Parathyroid adenoma (tissue), 2 donors: ENCODE measurements around the gene CFAP20DC.

Experiments used
- H2AFZ ChIP-seq: fragments of 300-600 bp; sonication (generic); one replicate; pipeline ENCODE4 v1.7.0; 2017; ENCODE audit warnings: antibody characterized with exemption, mild to moderate bottlenecking
- H3K27ac ChIP-seq: fragments of 300-600 bp; sonication (generic); one replicate; pipeline ENCODE4 v1.7.0; 2017
- H3K27me3 ChIP-seq: fragments of 300-600 bp; sonication (generic); one replicate; pipeline ENCODE4 v1.7.0; 2017; ENCODE audit warnings: low read length; ENCODE audit not compliant: control insufficient read depth, insufficient read depth
- H3K36me3 ChIP-seq: fragments of 300-600 bp; sonication (generic); one replicate; pipeline ENCODE4 v1.7.0; 2017; ENCODE audit warnings: low read length; ENCODE audit not compliant: control insufficient read depth, insufficient read depth
- H3K4me1 ChIP-seq: fragments of 300-600 bp; sonication (generic); one replicate; pipeline ENCODE4 v1.7.0; 2017; ENCODE audit warnings: control low read depth
- H3K4me2 ChIP-seq: fragments of 300-600 bp; sonication (generic); one replicate; pipeline ENCODE4 v1.7.0; 2017; ENCODE audit warnings: low read length
- H3K4me3 ChIP-seq: fragments of 300-600 bp; sonication (generic); one replicate; pipeline ENCODE4 v1.7.0; 2017; ENCODE audit warnings: low read depth, low read length
- H3K79me2 ChIP-seq: fragments of 300-600 bp; sonication (generic); one replicate; pipeline ENCODE4 v1.7.0; 2017; ENCODE audit warnings: control low read depth
- H3K9ac ChIP-seq: fragments of 300-600 bp; sonication (generic); one replicate; pipeline ENCODE4 v1.7.0; 2017; ENCODE audit warnings: mild to moderate bottlenecking
- H3K9me3 ChIP-seq: fragments of 300-600 bp; sonication (generic); one replicate; pipeline ENCODE4 v1.7.0; 2017; ENCODE audit warnings: low read length; ENCODE audit not compliant: control insufficient read depth
- TF ChIP-seq, protein P1 (sequence below): fragments of 300-600 bp; sonication (generic); IDR thresholded peaks from one replicate; pipeline ENCODE4 v1.7.0; 2017; ENCODE audit warnings: antibody characterized with exemption, mild to moderate bottlenecking
- donor health status: primary hyperparathyroidism.

The CFAP20DC gene

DNA sequence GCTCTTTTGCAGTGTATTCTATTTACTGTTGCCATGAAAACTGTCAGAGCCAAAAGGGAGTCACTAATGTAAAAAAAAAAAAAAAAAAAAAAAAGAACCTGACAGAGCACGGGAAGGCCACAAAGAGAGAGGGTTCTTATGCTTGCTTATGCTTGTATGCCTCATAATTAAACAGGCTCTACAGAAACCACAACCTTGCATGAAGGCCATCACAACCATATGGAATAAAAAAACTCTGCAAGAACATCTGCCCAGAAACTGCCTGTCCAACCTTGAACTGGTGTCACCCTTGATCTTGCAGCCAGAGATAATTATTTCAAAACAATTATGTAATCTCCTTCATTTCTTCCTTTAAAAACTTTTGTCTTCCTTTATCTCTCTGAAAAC lies 50.1 kb downstream of the CFAP20DC start:
- Histone ChIP-seq H3K4me1 (no peaks in the 10 kb centered on the region), H3K4me3 (no peak overlapping the region), H3K9me3 (no peaks in the 10 kb centered on the region), H3K79me2 (no peaks in the 10 kb centered on the region), H3K27me3 (no peaks in the 10 kb centered on the region), H3K27ac (no peak overlapping the region), H3K9ac (no peak overlapping the region), H3K4me2 (no peak overlapping the region), H3K36me3 (no peaks in the 10 kb centered on the region), H2AFZ (no peak overlapping the region)
- TF ChIP-seq, protein P1, sequence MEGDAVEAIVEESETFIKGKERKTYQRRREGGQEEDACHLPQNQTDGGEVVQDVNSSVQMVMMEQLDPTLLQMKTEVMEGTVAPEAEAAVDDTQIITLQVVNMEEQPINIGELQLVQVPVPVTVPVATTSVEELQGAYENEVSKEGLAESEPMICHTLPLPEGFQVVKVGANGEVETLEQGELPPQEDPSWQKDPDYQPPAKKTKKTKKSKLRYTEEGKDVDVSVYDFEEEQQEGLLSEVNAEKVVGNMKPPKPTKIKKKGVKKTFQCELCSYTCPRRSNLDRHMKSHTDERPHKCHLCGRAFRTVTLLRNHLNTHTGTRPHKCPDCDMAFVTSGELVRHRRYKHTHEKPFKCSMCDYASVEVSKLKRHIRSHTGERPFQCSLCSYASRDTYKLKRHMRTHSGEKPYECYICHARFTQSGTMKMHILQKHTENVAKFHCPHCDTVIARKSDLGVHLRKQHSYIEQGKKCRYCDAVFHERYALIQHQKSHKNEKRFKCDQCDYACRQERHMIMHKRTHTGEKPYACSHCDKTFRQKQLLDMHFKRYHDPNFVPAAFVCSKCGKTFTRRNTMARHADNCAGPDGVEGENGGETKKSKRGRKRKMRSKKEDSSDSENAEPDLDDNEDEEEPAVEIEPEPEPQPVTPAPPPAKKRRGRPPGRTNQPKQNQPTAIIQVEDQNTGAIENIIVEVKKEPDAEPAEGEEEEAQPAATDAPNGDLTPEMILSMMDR: no peak

DNA sequence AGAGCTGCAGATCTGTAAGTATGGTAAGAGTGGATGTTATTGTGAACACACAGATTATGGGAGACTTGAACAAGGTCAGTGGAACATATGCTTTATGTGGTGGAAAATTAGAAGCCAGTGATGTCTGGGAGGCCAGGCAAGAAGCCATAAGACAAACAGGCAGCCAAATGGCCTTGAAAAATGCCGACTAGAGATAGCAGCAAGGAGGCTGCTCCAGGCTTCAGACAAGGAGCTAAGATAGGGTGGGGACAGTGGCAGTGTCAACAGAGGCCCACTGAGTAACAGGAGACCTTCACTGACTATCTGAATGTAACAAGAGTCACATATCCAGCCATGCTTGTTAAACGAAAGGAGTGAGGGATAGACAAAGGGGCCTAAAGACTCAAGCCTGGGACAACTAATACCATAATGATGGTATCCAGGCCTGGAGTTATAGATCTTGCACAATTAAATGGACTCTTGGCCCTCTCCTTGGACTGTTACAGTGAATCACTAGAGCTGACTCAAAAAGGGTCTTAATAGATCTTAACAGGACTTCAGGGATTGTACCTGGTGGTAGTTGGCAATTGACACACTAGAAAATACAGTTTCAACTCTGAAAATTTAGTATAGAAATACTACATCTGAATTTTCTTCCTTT lies 50.6 kb downstream of the CFAP20DC start:
- H3K4me2 ChIP-seq: no peak overlapping the region
- H3K4me1 ChIP-seq: no peaks in the 10 kb centered on the region
- no peaks in the 10 kb centered on the region for H3K27me3 ChIP-seq
- TF ChIP-seq, protein P1: no peak
- H3K9me3 ChIP-seq: no peaks in the 10 kb centered on the region
- H3K79me2 ChIP-seq: no peaks in the 10 kb centered on the region
- no peak overlapping the region for H2AFZ ChIP-seq
- no peaks in the 10 kb centered on the region for H3K36me3 ChIP-seq
- H3K27ac ChIP-seq: no peak overlapping the region
- H3K9ac ChIP-seq: no peak overlapping the region
- no peak overlapping the region for H3K4me3 ChIP-seq

DNA sequence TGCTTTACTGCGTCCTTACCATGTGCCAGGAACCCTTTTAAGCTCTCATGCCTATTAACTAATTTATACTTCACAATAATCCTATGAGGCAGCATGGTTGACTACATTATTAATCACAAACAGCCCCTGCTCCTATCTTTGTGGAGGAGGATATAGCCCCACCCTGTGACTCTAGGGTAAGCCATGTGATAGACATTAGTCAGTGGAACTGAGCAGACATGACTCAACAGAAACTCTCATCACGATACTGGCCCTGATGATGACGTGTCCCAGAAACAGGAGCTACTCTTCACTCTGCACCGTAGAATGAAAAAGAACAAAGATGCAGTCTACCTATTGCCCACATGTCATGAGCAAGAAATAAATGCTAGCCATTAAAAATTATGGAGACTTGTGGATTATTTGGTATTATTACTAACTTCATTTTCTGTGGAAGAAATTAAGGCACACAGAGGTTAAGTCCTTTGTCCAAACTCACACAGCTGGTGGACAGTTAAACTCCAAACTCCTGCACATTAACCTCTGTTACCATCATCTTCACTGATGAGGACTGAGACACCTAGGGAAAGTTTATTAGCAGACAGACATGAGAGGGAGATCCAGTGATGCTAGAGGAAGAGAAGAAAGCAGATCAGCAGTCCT lies 51.2 kb downstream of the CFAP20DC start:
- Histone ChIP-seq H3K9ac (no peak overlapping the region), H3K4me1 (no peaks in the 10 kb centered on the region), H3K9me3 (no peaks in the 10 kb centered on the region), H3K79me2 (no peaks in the 10 kb centered on the region), H2AFZ (no peak overlapping the region), H3K27me3 (no peaks in the 10 kb centered on the region), H3K4me2 (no peak overlapping the region), H3K4me3 (no peak overlapping the region), H3K36me3 (no peaks in the 10 kb centered on the region), H3K27ac (no peak overlapping the region)
- TF ChIP-seq, protein P1: no peak

DNA sequence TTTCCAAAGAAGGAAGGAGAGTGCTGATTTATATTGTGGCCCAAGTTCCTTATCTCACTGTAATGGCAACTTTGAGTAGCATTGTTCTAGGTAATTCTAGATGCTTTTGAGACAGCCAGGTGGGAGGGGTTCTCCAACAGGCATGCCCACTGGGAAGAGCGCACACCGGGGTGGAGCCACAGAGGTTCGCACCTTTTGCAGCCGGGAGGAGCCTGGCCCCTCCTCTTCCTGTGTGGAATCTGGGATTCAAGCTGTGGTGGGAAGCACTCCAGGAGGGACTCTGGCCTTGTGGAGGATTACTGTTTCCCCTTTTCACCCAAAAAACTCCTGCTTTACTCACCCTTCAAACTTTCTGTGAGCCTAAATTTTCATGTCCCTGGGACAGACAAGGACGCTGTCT lies 53.1 kb downstream of the CFAP20DC start:
- no peaks in the 10 kb centered on the region for H3K4me1 ChIP-seq
- H3K27ac ChIP-seq: no peak overlapping the region
- no peaks in the 10 kb centered on the region for H3K9me3 ChIP-seq
- TF ChIP-seq, protein P1: no peak
- no peaks in the 10 kb centered on the region for H3K36me3 ChIP-seq
- no peaks in the 10 kb centered on the region for H3K79me2 ChIP-seq
- H3K4me2 ChIP-seq: no peak overlapping the region
- H3K27me3 ChIP-seq: no peaks in the 10 kb centered on the region
- no peak overlapping the region for H3K4me3 ChIP-seq
- H2AFZ ChIP-seq: no peak overlapping the region
- no peak overlapping the region for H3K9ac ChIP-seq
